ENCODE data around the gene MAP3K13. TPM values are rescaled to one million over a fixed set of nuclear protein-coding genes. Genes with fewer than 3 reads are reported as not detected.

The MAP3K13 gene
- polyA plus RNA-seq, 1 donor (not counting 4 experiments of a cell fraction or from before 2014, with no cell fraction given) = 23.0 TPM

GRCh38 chr3:185424435-185424834 is 61.5 kb downstream of the MAP3K13 start:
- Histone ChIP-seq H4K20me1 (ENCODE audit: control insufficient read depth, extremely low read depth, insufficient read depth, low read length) (no peaks in the 10 kb centered on the region), H3K4me2 (ENCODE audit: control insufficient read depth, extremely low read depth, insufficient read depth, low read depth, low read length) (no peak overlapping the region), H3K4me3 (ENCODE audit: control insufficient read depth in 2 of 3, extremely low read depth in 1 of 3, insufficient read depth in 2 of 3, low read depth in 1 of 3, low read length in 3 of 3) (no peak overlapping the region), H3K9ac (ENCODE audit: control insufficient read depth, extremely low read depth, insufficient read depth, low read length) (no peak overlapping the region), H2AFZ (ENCODE audit: control insufficient read depth, low read length) (no peak overlapping the region), H3K36me3 (ENCODE audit: control insufficient read depth in 2 of 2, extremely low read depth in 1 of 2, insufficient read depth in 2 of 2, low read length in 2 of 2) (no peaks in the 10 kb centered on the region), H3K79me2 (ENCODE audit: control insufficient read depth, insufficient read depth, low read length) (no peaks in the 10 kb centered on the region), H3K27ac (ENCODE audit: control insufficient read depth, insufficient read depth, low read length) (no peak overlapping the region), H3K27me3 (ENCODE audit: control insufficient read depth, extremely low read depth, insufficient read depth, low read length) (no peaks in the 10 kb centered on the region), H3K4me1 (ENCODE audit: control insufficient read depth, extremely low read depth, insufficient read depth, low read length) (peaks cover 10% of the 10 kb centered on the region), H3K9me3 (ENCODE audit: control insufficient read depth, low read depth, low read length) (no peaks in the 10 kb centered on the region), H3K9me1 (ENCODE audit: control insufficient read depth, extremely low read depth, insufficient read depth, low read length) (no peaks in the 10 kb centered on the region)
- no peak for FAIRE-seq
- DNase-seq (ENCODE audit: low read depth, low spot score) = no peak
- TF ChIP-seq CTCF (optimal IDR thresholded peaks at IDR 0.05 in 1 of 3, IDR thresholded peaks at IDR 0.05 in 1 of 3, conservative IDR thresholded peaks at IDR 0.05 in 1 of 3; ENCODE audit: extremely low read depth in 1 of 3, insufficient read depth in 2 of 3, low read length in 3 of 3) (no peak), EZH2 (IDR thresholded peaks at IDR 0.05; ENCODE audit: low read length) (no peak)
- dilution Hi-C loops (cut with MboI; ENCODE audit: extremely low pct_ligation_motif_present, low sequenced_read_pairs) = no loop called here

DNA sequence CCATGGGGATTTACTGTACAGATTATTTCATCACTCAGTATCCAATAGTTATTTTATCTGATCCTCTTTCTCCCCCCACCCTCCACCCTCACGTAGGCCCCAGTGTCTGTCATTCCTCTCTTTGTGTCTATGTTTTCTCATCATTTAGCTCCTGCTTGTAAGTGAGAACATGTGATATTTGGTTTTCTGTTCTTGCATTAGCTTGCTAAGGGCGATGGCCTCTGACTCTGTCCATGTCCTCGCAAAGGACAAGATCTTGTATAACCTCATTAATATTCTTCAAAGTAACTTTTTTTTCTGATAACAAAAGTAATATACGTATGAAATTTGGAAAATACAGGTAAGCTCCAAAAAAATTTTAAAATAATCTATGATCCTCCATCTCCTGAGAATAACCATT is 67.4 kb downstream of the MAP3K13 start:
- H3K9me1 ChIP-seq (ENCODE audit: control insufficient read depth, extremely low read depth, insufficient read depth, low read length) = no peaks in the 10 kb centered on the region
- FAIRE-seq = no peak

More for the DNA sequence above, 67.4 kb downstream of the MAP3K13 start:
- H3K9ac ChIP-seq (ENCODE audit: control insufficient read depth, extremely low read depth, insufficient read depth, low read length) = no peak overlapping the region
- dilution Hi-C loops (cut with MboI; ENCODE audit: extremely low pct_ligation_motif_present, low sequenced_read_pairs) = no loop called here
- H3K27ac ChIP-seq (ENCODE audit: control insufficient read depth, insufficient read depth, low read length) = no peak overlapping the region
- no peak overlapping the region for H2AFZ ChIP-seq (ENCODE audit: control insufficient read depth, low read length)
- H4K20me1 ChIP-seq (ENCODE audit: control insufficient read depth, extremely low read depth, insufficient read depth, low read length) = no peaks in the 10 kb centered on the region
- no peak overlapping the region for H3K4me3 ChIP-seq (ENCODE audit: control insufficient read depth in 2 of 3, extremely low read depth in 1 of 3, insufficient read depth in 2 of 3, low read depth in 1 of 3, low read length in 3 of 3)
- no peak overlapping the region for H3K4me2 ChIP-seq (ENCODE audit: control insufficient read depth, extremely low read depth, insufficient read depth, low read depth, low read length)
- DNase-seq (ENCODE audit: low read depth, low spot score) = no peak
- no peaks in the 10 kb centered on the region for H3K79me2 ChIP-seq (ENCODE audit: control insufficient read depth, insufficient read depth, low read length)
- TF ChIP-seq CTCF (optimal IDR thresholded peaks at IDR 0.05 in 1 of 3, IDR thresholded peaks at IDR 0.05 in 1 of 3, conservative IDR thresholded peaks at IDR 0.05 in 1 of 3; ENCODE audit: extremely low read depth in 1 of 3, insufficient read depth in 2 of 3, low read length in 3 of 3) = no peak
- no peak for TF ChIP-seq EZH2 (IDR thresholded peaks at IDR 0.05; ENCODE audit: low read length)
- no peaks in the 10 kb centered on the region for H3K9me3 ChIP-seq (ENCODE audit: control insufficient read depth, low read depth, low read length)
- no peaks in the 10 kb centered on the region for H3K27me3 ChIP-seq (ENCODE audit: control insufficient read depth, extremely low read depth, insufficient read depth, low read length)
- no peaks in the 10 kb centered on the region for H3K36me3 ChIP-seq (ENCODE audit: control insufficient read depth in 2 of 2, extremely low read depth in 1 of 2, insufficient read depth in 2 of 2, low read length in 2 of 2)
- H3K4me1 ChIP-seq (ENCODE audit: control insufficient read depth, extremely low read depth, insufficient read depth, low read length) = no peaks in the 10 kb centered on the region
